ENCODE results near the gene PLA2G4E. TPM values are rescaled to one million over a fixed set of nuclear protein-coding genes. Genes with fewer than 3 reads are reported as not detected.

The PLA2G4E gene
- not detected in 2 replicates for total RNA-seq

GRCh38 chr15:42020713-42021273 is at the start of gene PLA2G4E:
PLA2G4E (minus strand) TSS chr15:42021042; CDS start chr15:42021030, 12 bp downstream.

DNA sequence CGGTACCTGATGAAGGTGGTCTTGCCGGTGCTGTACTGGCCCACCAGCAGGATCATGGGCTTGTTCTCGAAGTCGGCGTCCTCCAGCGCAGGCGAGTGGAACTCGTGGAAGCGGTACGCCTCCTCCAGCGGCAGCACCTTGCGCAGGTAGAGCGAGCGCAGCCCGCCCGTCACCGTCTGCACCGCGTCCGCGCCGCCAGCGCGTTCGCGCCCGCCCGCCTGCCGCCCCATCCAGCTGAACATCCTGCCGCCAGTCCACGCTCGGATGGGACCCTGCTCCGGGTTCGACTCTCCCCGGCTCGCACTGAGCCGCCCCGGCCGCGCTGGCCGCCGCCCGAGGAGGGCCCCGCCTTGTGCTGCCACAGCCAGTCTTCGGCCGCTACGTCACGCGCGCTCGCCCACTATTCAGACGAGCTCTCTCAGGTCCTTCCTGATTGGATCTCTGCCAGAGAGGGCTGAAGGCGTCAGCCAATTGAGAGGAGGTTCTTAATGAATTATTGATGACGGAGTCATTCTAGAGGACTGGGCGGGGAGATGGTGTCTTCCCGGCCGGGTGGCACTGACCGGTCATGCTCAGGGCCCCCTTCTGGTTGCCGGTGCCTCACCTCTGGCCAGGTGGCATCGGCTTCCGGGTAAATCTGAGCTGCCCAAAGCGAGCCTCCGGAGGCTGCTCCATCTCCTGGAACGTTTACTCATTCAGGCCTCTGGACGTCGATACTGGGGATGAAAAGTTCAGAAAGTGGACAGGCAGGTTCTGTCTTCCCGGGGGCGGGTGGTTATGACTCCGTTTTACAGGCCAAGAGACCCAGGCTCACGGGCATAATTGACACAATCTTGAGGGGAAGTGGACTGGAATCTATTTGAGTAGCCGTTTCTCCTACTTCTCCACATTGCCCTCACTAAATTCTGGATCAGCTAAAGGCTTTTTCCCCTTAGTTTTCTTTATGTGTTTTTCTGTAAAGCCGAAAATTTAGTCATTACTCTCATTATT is 48.3 kb downstream of the PLA2G4E start, which contains the start of gene EHD4:
TSS of gene EHD4 (minus strand) at position 305 of the 990 bp plus-strand sequence. CDS start at position 242, 63 bp downstream.

Other genes with a start within 250 kb of the PLA2G4E start
- 18.0 and 24.8 TPM in 2 replicates for gene MAPKBP1, start 246.6 kb downstream of the PLA2G4E start, total RNA-seq
- gene JMJD7, start 192.9 kb downstream of the PLA2G4E start, total RNA-seq = 0.65 and 3.1 TPM in 2 replicates
- gene PLA2G4B, start 182.2 kb downstream of the PLA2G4E start, total RNA-seq = 0.16 and 1.7 TPM in 2 replicates
- 5.2 and 5.3 TPM in 2 replicates for gene SPTBN5, start 127.0 kb downstream of the PLA2G4E start, total RNA-seq
- gene EHD4, start 48.5 kb downstream of the PLA2G4E start, total RNA-seq = 92.9 and 130 TPM in 2 replicates
- gene PLA2G4D, start 73.5 kb upstream of the PLA2G4E start, total RNA-seq = not detected in 2 replicates
- gene PLA2G4F, start 135.6 kb upstream of the PLA2G4E start, total RNA-seq = not detected in 2 replicates
- gene VPS39, start 187.3 kb upstream of the PLA2G4E start, total RNA-seq = 22.8 and 57.4 TPM in 2 replicates